Endothelial cell of umbilical vein (primary cell): ENCODE measurements around the gene OR2AG2. TPM values are rescaled to one million over a fixed set of nuclear protein-coding genes. Genes with fewer than 3 reads are reported as not detected.

Experiments
- BruUV-seq: library from RNA; stranded (reverse); fragments of 400-500 nt; replicated peaks from 2 replicates; lab custom pipeline; 2021; lab: Mats Ljungman, UMichigan
- CTCF ChIA-PET: fragments of 300-600, 350-600 bp; sonication (Branson Sonifier 250); formaldehyde crosslinking; loops from one replicate; lab custom pipeline; 2021; ENCODE audit warnings: antibody characterized with exemption, inconsistent platforms; lab: Charles Lee
- POLR2A ChIA-PET: fragments of 300-600, 350-600 bp; sonication (Branson Sonifier 250); formaldehyde crosslinking; loops from one replicate; lab custom pipeline; 2021; ENCODE audit warnings: antibody characterized with exemption, inconsistent platforms; lab: Charles Lee
- DNase-seq: peaks from one replicate; pipeline ENCODE4 v3.0.0-alpha.2; 2011; ENCODE audit warnings: low read depth, low spot score
- FAIRE-seq: peaks from 2 replicates; lab custom pipeline; 2011; peaks lifted over from hg19 to GRCh38; lab: Jason Lieb, UNC
- H2AFZ ChIP-seq: 2 replicates; pipeline ENCODE4 v1.6.0; 2012; ENCODE audit warnings: low read depth, low read length, control low read depth, inconsistent platforms
- H3K27ac ChIP-seq: 2 replicates; pipeline ENCODE4 v1.5.1; 2011; ENCODE audit warnings: low read depth, mild to moderate bottlenecking, control low read depth, low read length, moderate library complexity; ENCODE audit not compliant: insufficient read depth
- H3K27me3 ChIP-seq, 2 experiments: 2 replicates each; pipeline versions ENCODE4 v1.6.0 to v1.6.1; 2011; ENCODE audit warnings: low read length in 2 of 2, mixed read lengths in 1 of 2; ENCODE audit not compliant: control insufficient read depth in 2 of 2, insufficient read depth in 2 of 2
- H3K36me3 ChIP-seq, 2 experiments: 2 replicates in 1 of 2; 3 replicates in 1 of 2; pipeline ENCODE4 v1.5.1; 2011; ENCODE audit warnings: low read length in 2 of 2, mild to moderate bottlenecking in 1 of 2, moderate library complexity in 1 of 2; ENCODE audit not compliant: control insufficient read depth in 2 of 2, insufficient read depth in 2 of 2; ENCODE audit errors: extremely low read depth in 1 of 2
- H3K4me1 ChIP-seq: 3 replicates; pipeline ENCODE4 v1.5.1; 2011; ENCODE audit warnings: mild to moderate bottlenecking, low read length; ENCODE audit not compliant: control insufficient read depth, insufficient read depth; ENCODE audit errors: extremely low read depth
- H3K4me2 ChIP-seq: 2 replicates; pipeline ENCODE4 v1.6.1; 2011; ENCODE audit warnings: low read length, control low read depth, mixed read lengths; ENCODE audit not compliant: insufficient read depth
- H3K4me3 ChIP-seq, 3 experiments: fragments of 200-600 bp in 1 of 3; sonication (generic), shearing (Covaris generic) in 1 of 3; replicated peaks in 1 of 3; 2 replicates each; pipeline ENCODE4 v1.5.1; 2011 to 2016; ENCODE audit warnings: control low read depth in 3 of 3, low read length in 3 of 3, mild to moderate bottlenecking in 2 of 3, inconsistent platforms in 1 of 3, low read depth in 1 of 3, moderate library complexity in 1 of 3; ENCODE audit not compliant: insufficient read depth in 1 of 3
- H3K79me2 ChIP-seq: 2 replicates; pipeline ENCODE4 v1.6.0; 2012; ENCODE audit warnings: low read length, inconsistent platforms; ENCODE audit not compliant: control insufficient read depth, insufficient read depth
- H3K9ac ChIP-seq: replicated peaks from 2 replicates; pipeline ENCODE3; 2011; ENCODE audit warnings: low read length, control low read depth; ENCODE audit not compliant: insufficient read depth; ENCODE audit errors: extremely low read depth
- H3K9me1 ChIP-seq: replicated peaks from 3 replicates; pipeline ENCODE4 v1.6.0; 2011; ENCODE audit warnings: mild to moderate bottlenecking, low read length; ENCODE audit not compliant: control insufficient read depth, insufficient read depth; ENCODE audit errors: extremely low read depth
- H3K9me3 ChIP-seq: replicated peaks from 2 replicates; pipeline ENCODE4 v1.5.1; 2012; ENCODE audit warnings: low read length, inconsistent platforms; ENCODE audit not compliant: control insufficient read depth, insufficient read depth
- H4K20me1 ChIP-seq: replicated peaks from 2 replicates; pipeline ENCODE3; 2011; ENCODE audit warnings: mild to moderate bottlenecking, low read length; ENCODE audit not compliant: control insufficient read depth, insufficient read depth; ENCODE audit errors: extremely low read depth
- CTCF ChIP-seq, 2 donors: IDR thresholded peaks; 1 replicate in 1 of 2; 2 replicates in 1 of 2; pipeline ENCODE4 v1.5.1; 2011; ENCODE audit warnings: low read length in 2 of 2, mild to moderate bottlenecking in 2 of 2, moderate library complexity in 2 of 2, control low read depth in 1 of 2, inconsistent platforms in 1 of 2, low read depth in 1 of 2; ENCODE audit not compliant: insufficient read depth in 1 of 2; ENCODE audit errors: extremely low read depth in 1 of 2
- EZH2 ChIP-seq: IDR thresholded peaks from 2 replicates; pipeline ENCODE4 v1.6.1; 2012; ENCODE audit warnings: borderline replicate concordance, low read depth, mild to moderate bottlenecking, moderate library complexity, low read length, inconsistent platforms; ENCODE audit not compliant: severe bottlenecking
- FOS ChIP-seq: IDR thresholded peaks from 2 replicates; pipeline ENCODE4 v1.6.1; 2011; ENCODE audit warnings: mild to moderate bottlenecking, low read length, moderate library complexity, borderline replicate concordance; ENCODE audit not compliant: insufficient read depth
- GATA2 ChIP-seq: IDR thresholded peaks from 2 replicates; pipeline ENCODE4 v1.7.0; 2011; ENCODE audit warnings: low read depth, mild to moderate bottlenecking, moderate library complexity, mixed read lengths, low read length; ENCODE audit not compliant: insufficient read length, insufficient read depth
- JUN ChIP-seq: IDR thresholded peaks from 2 replicates; pipeline ENCODE4 v1.6.1; 2011; ENCODE audit warnings: borderline replicate concordance, low read depth; ENCODE audit not compliant: insufficient read length, insufficient read depth
- MYC ChIP-seq: IDR thresholded peaks from one replicate; pipeline ENCODE4 v1.6.1; 2011; ENCODE audit warnings: mild to moderate bottlenecking, low read depth, low read length
- POLR2A ChIP-seq: IDR thresholded peaks from 2 replicates; pipeline ENCODE4 v1.6.1; 2012; ENCODE audit warnings: low read depth, mild to moderate bottlenecking, control low read depth, low read length
- POLR2AphosphoS5 ChIP-seq: IDR thresholded peaks from 2 replicates; pipeline ENCODE4 v1.6.1; 2012; ENCODE audit warnings: low read depth, mild to moderate bottlenecking, control low read depth, low read length, moderate library complexity; ENCODE audit not compliant: insufficient read depth
- dilution Hi-C: fragments of 300-500 bp; cut with MboI; formaldehyde crosslinking; loops from one replicate; pipeline ENCODE4 v1.15.0; 2019; ENCODE audit warnings: low sequenced_read_pairs; ENCODE audit not compliant: extremely low pct_ligation_motif_present
- intact Hi-C: fragments of 100-400 bp; cut with micrococcal nuclease; formaldehyde crosslinking; loops from one replicate; pipeline ENCODE4 v1.10.0; 2022
- polyA plus RNA-seq, 4 experiments: library from polyadenylated mRNA; depleted of rRNA in 3 of 4; stranded (reverse) in 3 of 4; unstranded in 1 of 4; fragments of >200 nt; gene quantifications; 2 replicates each; pipeline versions ENCODE4 v1.2.1 to v1.2.3, GENCODE V29; 2011 to 2012; ENCODE audit warnings: missing spikeins in 1 of 4
- total RNA-seq: library from RNA; stranded (reverse); gene quantifications from 2 replicates; pipeline ENCODE4 v1.2.3, GENCODE V29; 2021
- TF ChIP-seq, protein P1 (sequence below): IDR thresholded peaks from 2 replicates; pipeline ENCODE4 v1.6.1; 2011; ENCODE audit not compliant: insufficient read depth, insufficient read length

OR2AG2 gene
- total and polyA plus RNA-seq, 2 donors (not counting 3 experiments of a cell fraction or from before 2014, with no cell fraction given): 0.18 to 0.33 TPM

- H3K4me3 ChIP-seq: no peak overlapping the region
- no peaks in the 10 kb centered on the region for H3K9me3 ChIP-seq
- H3K27me3 ChIP-seq: peaks cover 3 to 10% of the 10 kb centered on the region in 2 experiments
- H4K20me1 ChIP-seq: no peaks in the 10 kb centered on the region
- no peak overlapping the region for H3K4me2 ChIP-seq
- DNase-seq: no peak
- CTCF ChIA-PET: interaction anchor here (0.7 to 6.3 kb wide), 7 partner anchors 8 to 38 kb away, joined by 3 to 34 read pairs (median 5); no protein-coding TSS in a partner anchor
- no peak for TF ChIP-seq POLR2AphosphoS5
- TF ChIP-seq POLR2A: no peak
- no peak for TF ChIP-seq JUN
- TF ChIP-seq EZH2: no peak
- no peak for TF ChIP-seq FOS
- TF ChIP-seq, protein P1, sequence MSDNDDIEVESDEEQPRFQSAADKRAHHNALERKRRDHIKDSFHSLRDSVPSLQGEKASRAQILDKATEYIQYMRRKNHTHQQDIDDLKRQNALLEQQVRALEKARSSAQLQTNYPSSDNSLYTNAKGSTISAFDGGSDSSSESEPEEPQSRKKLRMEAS: no peak
- TF ChIP-seq GATA2: no peak
- no peak for TF ChIP-seq MYC
- TF ChIP-seq CTCF (IDR thresholded peaks at IDR 0.05; ENCODE audit: extremely low read depth in 1 of 2, insufficient read depth in 1 of 2, low read depth in 1 of 2, low read length in 2 of 2): no peak
- FAIRE-seq: no peak
- H3K9me1 ChIP-seq: no peaks in the 10 kb centered on the region
- dilution Hi-C loops (no loop called here), intact Hi-C loops (no loop called here)
- no peaks in the 10 kb centered on the region for H3K79me2 ChIP-seq
- H2AFZ ChIP-seq: no peak overlapping the region
- POLR2A ChIA-PET: no interaction called here
- H3K36me3 ChIP-seq: no peaks in the 10 kb centered on the region
- no peak overlapping the region for H3K9ac ChIP-seq
- BruUV-seq: no TSS peak
- peaks cover 15% of the 10 kb centered on the region for H3K4me1 ChIP-seq
- H3K27ac ChIP-seq: no peak overlapping the region
These were observed 52.2 kb downstream of the OR2AG2 start for GRCh38 chr11:6719576-6719975.
